Measurements from ENCODE around the gene NOTUM. TPM values are rescaled to one million over a fixed set of nuclear protein-coding genes. Genes with fewer than 3 reads are reported as not detected.

Gene NOTUM
- total and polyA plus RNA-seq, 2 of the 4 experiments (the other 2 are of a cell fraction): 0.05 TPM; not detected in 1

DNA sequence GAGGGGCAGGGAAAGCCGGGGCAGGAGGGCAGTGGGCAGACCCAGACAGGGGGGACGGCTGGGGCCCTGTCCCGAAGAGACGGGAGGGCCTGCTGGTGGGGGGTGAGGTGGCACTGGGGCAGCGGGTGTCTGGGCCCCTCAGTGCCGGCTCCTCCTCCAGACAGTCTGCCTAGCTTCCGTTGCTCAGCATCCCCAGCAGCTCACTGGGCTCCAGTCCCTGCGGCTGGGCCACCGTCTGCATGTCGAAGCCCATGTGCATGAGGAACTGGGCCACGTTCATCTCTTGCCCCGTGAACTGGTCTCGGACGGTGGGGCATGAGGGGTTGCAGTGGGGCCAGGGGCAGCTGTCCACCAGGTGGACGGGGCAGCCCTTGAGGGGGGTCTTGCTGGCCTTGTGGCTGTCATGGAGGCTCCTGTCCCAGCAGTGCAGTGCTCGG is 8.2 kb downstream of the NOTUM start:
- Histone ChIP-seq H3K56ac (ENCODE audit: extremely low read depth, insufficient read depth, low read length) (no peak overlapping the region), H3K27ac (ENCODE audit: insufficient read depth, low read length) (no peak overlapping the region), H3K4me3 (ENCODE audit: insufficient read depth, low read depth, low read length) (no peak overlapping the region), H3K9me1 (ENCODE audit: insufficient read depth, low read length) (no peaks in the 10 kb centered on the region), H2BK120ac (ENCODE audit: low read depth, low read length) (no peak overlapping the region), H2AK5ac (ENCODE audit: low read depth, low read length) (no peak overlapping the region), H3K79me1 (ENCODE audit: low read depth in 1 of 2, low read length in 2 of 2) (no peaks in the 10 kb centered on the region), H3K18ac (ENCODE audit: low read depth, low read length) (no peak overlapping the region), H3K14ac (replicated peaks; ENCODE audit: low read depth, low read length) (no peak overlapping the region), H3K4ac (ENCODE audit: low read depth, low read length) (no peak overlapping the region), H4K5ac (ENCODE audit: low read depth, low read length) (no peak overlapping the region), H3K23ac (ENCODE audit: low read depth, low read length) (no peak overlapping the region), H2BK15ac (ENCODE audit: low read depth, low read length) (no peak overlapping the region), H3K36me3 (ENCODE audit: control insufficient read depth, insufficient read depth, low read length) (no peaks in the 10 kb centered on the region), H3K27me3 (ENCODE audit: control insufficient read depth, insufficient read depth, low read length) (peaks cover 7% of the 10 kb centered on the region; the same call in 1 of the 2 replicates), H3K9me3 (ENCODE audit: control insufficient read depth, insufficient read depth, low read length) (no peaks in the 10 kb centered on the region), H2BK5ac (ENCODE audit: low read depth, low read length, poor library complexity, severe bottlenecking) (no peak overlapping the region), H4K20me1 (ENCODE audit: insufficient read depth, low read length) (no peaks in the 10 kb centered on the region), H3K4me2 (ENCODE audit: low read depth, low read length) (no peak overlapping the region), H2AK9ac (replicated peaks; ENCODE audit: low read depth, low read length, poor library complexity) (no peak overlapping the region), H4K91ac (ENCODE audit: insufficient read depth, low read depth, low read length) (no peak overlapping the region), H3K9ac (ENCODE audit: low read depth, low read length) (no peak overlapping the region), H2AFZ (replicated peaks; ENCODE audit: low read length, poor library complexity) (no peak overlapping the region), H2BK20ac (ENCODE audit: low read depth, low read length) (no peak overlapping the region), H3K4me1 (ENCODE audit: control insufficient read depth, insufficient read depth, low read length) (no peaks in the 10 kb centered on the region), H4K8ac (ENCODE audit: low read depth in 2 of 2, low read length in 2 of 2) (no peak overlapping the region)
- DNase-seq: no peak
- WGBS, 2 experiments (ENCODE audit: extremely low coverage in 2 of 2, insufficient read length in 1 of 2): 47% methylated on average over 7 of the region's 16 CpGs; no CpG with 5 or more reads in 1 of the 2 experiments
- no TSS peak for BruUV-seq (replicated peaks)
- POLR2A ChIA-PET (ENCODE audit: unreplicated experiment): no interaction called here
- dilution Hi-C loops (cut with HindIII; ENCODE audit: low sequenced_read_pairs, unreplicated experiment) (no loop called here), in situ Hi-C loops (cut with MboI; ENCODE audit: low sequenced_read_pairs) (no loop called here), intact Hi-C loops (cut with micrococcal nuclease) (no loop called here)
- TF ChIP-seq CHD1 (IDR thresholded peaks at IDR 0.05; ENCODE audit: low read depth, low read length) (no peak), BHLHE40 (IDR thresholded peaks at IDR 0.05; ENCODE audit: low read depth, low read length) (no peak), MAFK (IDR thresholded peaks at IDR 0.05; ENCODE audit: low read depth, low read length) (no peak)
- CTCF ChIA-PET: no interaction called here
- ATAC-seq (ENCODE audit: low read depth): no peak; the same call in 1 of the 2 replicates
